ENCODE data around the gene AOC2.

The AOC2 gene

GRCh38 chr17:42886283-42887176 is 42.1 kb downstream of the AOC2 start:
- TF ChIP-seq FOXM1 (IDR thresholded peaks at IDR 0.05; ENCODE audit: borderline replicate concordance, low read depth) = no peak
- no peak for TF ChIP-seq NFIC (IDR thresholded peaks at IDR 0.05)
- TF ChIP-seq TEAD4 (IDR thresholded peaks at IDR 0.05) = no peak
- no peak for TF ChIP-seq TAF1 (IDR thresholded peaks at IDR 0.05; ENCODE audit: low read depth)
- no peak for TF ChIP-seq REST (IDR thresholded peaks at IDR 0.05; ENCODE audit: low read depth)
- no peak for TF ChIP-seq RAD21 (IDR thresholded peaks at IDR 0.05; ENCODE audit: low read depth)
- no peak for TF ChIP-seq CREB1 (IDR thresholded peaks at IDR 0.05; ENCODE audit: low read depth)
- TF ChIP-seq MAX (IDR thresholded peaks at IDR 0.05) = no peak
- TF ChIP-seq YY1 (IDR thresholded peaks at IDR 0.05; ENCODE audit: low read depth) = no peak
- TF ChIP-seq USF1 (IDR thresholded peaks at IDR 0.05) = no peak
- TF ChIP-seq ZBTB7A (IDR thresholded peaks at IDR 0.05; ENCODE audit: low read depth) = no peak
- TF ChIP-seq TCF12 (IDR thresholded peaks at IDR 0.05; ENCODE audit: low read depth) = no peak
- no peak for TF ChIP-seq EP300 (IDR thresholded peaks at IDR 0.05; ENCODE audit: borderline replicate concordance)
- TF ChIP-seq CEBPB (IDR thresholded peaks at IDR 0.05) = no peak
- no peak for TF ChIP-seq EGR1 (IDR thresholded peaks at IDR 0.05)

GRCh38 chr17:42889809-42890208 is 45.4 kb downstream of the AOC2 start:
- TF ChIP-seq FOXM1 (IDR thresholded peaks at IDR 0.05; ENCODE audit: borderline replicate concordance, low read depth) = no peak
- TF ChIP-seq USF1 (IDR thresholded peaks at IDR 0.05) = no peak
- no peak for TF ChIP-seq CEBPB (IDR thresholded peaks at IDR 0.05)
- TF ChIP-seq TAF1 (IDR thresholded peaks at IDR 0.05; ENCODE audit: low read depth) = no peak
- TF ChIP-seq TEAD4 (IDR thresholded peaks at IDR 0.05) = no peak
- TF ChIP-seq YY1 (IDR thresholded peaks at IDR 0.05; ENCODE audit: low read depth) = no peak
- TF ChIP-seq NFIC (IDR thresholded peaks at IDR 0.05) = no peak
- TF ChIP-seq TCF12 (IDR thresholded peaks at IDR 0.05; ENCODE audit: low read depth) = no peak
- TF ChIP-seq ZBTB7A (IDR thresholded peaks at IDR 0.05; ENCODE audit: low read depth) = no peak
- TF ChIP-seq CREB1 (IDR thresholded peaks at IDR 0.05; ENCODE audit: low read depth) = no peak

GRCh38 chr17:42891539-42892152 is 47.3 kb downstream of the AOC2 start:
- no peak for TF ChIP-seq EGR1 (IDR thresholded peaks at IDR 0.05)
- TF ChIP-seq MAX (IDR thresholded peaks at IDR 0.05) = no peak
- TF ChIP-seq RAD21 (IDR thresholded peaks at IDR 0.05; ENCODE audit: low read depth) = no peak
- TF ChIP-seq USF1 (IDR thresholded peaks at IDR 0.05) = no peak
- no peak for TF ChIP-seq FOXM1 (IDR thresholded peaks at IDR 0.05; ENCODE audit: borderline replicate concordance, low read depth)
- TF ChIP-seq NFIC (IDR thresholded peaks at IDR 0.05) = no peak
- TF ChIP-seq TAF1 (IDR thresholded peaks at IDR 0.05; ENCODE audit: low read depth) = no peak
- no peak for TF ChIP-seq TEAD4 (IDR thresholded peaks at IDR 0.05)
- no peak for TF ChIP-seq REST (IDR thresholded peaks at IDR 0.05; ENCODE audit: low read depth)

GRCh38 chr17:42893359-42893758 is 49.0 kb downstream of the AOC2 start:
- TF ChIP-seq FOXM1 (IDR thresholded peaks at IDR 0.05; ENCODE audit: borderline replicate concordance, low read depth) (no peak), MAX (IDR thresholded peaks at IDR 0.05) (no peak), EP300 (IDR thresholded peaks at IDR 0.05; ENCODE audit: borderline replicate concordance) (no peak), YY1 (IDR thresholded peaks at IDR 0.05; ENCODE audit: low read depth) (no peak), RAD21 (IDR thresholded peaks at IDR 0.05; ENCODE audit: low read depth) (no peak), USF1 (IDR thresholded peaks at IDR 0.05) (no peak), TAF1 (IDR thresholded peaks at IDR 0.05; ENCODE audit: low read depth) (no peak), CREB1 (IDR thresholded peaks at IDR 0.05; ENCODE audit: low read depth) (no peak), TCF12 (IDR thresholded peaks at IDR 0.05; ENCODE audit: low read depth) (no peak), CEBPB (IDR thresholded peaks at IDR 0.05) (no peak)
